ENCODE results near the gene EXOC6B.
"Not testable (repeated sequence)": the region's sequence is repeated elsewhere in the genome, so short reads cannot be mapped to it uniquely, and the experiment has no call there.

The EXOC6B gene

DNA sequence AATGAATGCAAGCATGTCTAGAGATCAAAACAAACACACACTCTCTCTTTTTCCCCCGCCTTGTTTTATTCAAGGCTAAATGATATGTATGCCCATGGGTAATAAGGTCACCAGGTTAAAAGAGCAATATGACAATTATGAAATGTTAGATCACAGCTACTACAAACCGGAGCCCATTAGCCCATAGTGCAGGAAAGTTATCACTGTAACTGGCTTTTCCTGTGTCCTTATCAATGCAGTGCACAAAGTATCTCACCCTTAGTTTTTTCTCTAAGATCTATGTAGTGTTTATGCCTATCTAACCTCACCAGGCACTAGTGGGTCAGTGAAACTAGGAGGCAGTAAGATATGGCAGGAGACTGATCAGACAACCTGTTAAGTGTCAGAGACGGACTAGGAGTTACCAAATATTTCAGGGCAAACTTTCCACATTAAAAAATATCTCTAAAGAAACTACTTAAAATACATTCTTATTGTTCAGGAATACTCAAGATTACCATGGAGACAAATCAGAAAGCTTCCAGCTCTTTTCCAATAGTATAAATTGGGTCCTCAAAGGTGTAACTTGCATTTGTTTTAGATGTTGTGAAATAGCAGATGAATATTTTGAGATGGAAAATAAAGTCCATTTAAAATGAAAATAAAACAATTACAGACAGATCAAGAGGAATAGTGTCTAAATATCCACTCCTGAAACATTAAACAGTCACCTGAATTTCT, 282.2 kb downstream of the EXOC6B start:
- no peak for TF ChIP-seq ZNF274 (IDR thresholded peaks at IDR 0.05; ENCODE audit: low read depth, low read length)
- no peak overlapping the region for H3K4me3 ChIP-seq (ENCODE audit: low read length)

DNA sequence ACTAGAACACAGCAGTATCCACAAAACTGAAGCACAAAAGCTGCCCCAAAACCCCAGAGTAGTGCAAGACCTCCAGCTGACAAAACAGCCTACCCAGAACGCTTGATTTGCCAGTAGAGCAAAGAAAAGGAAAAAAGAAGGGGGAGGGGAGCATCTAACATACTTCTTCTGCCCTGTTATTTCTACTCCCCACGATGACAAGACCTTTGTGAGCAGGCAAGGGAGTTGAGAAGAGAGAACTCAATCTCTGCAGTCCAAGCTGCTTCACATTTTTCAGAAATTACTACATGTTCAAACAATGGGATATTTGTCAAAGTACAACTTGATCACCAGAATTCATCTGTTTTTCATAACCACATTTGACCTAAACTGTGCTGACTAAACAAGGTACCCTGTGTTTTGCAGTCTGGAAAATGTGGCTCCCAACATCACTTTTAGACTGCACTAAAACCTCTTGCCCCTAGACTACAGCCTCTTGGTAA, 286.7 kb downstream of the EXOC6B start:
- no peak overlapping the region for H3K4me3 ChIP-seq (ENCODE audit: low read length)
- no peak for TF ChIP-seq ZNF274 (IDR thresholded peaks at IDR 0.05; ENCODE audit: low read depth, low read length)

DNA sequence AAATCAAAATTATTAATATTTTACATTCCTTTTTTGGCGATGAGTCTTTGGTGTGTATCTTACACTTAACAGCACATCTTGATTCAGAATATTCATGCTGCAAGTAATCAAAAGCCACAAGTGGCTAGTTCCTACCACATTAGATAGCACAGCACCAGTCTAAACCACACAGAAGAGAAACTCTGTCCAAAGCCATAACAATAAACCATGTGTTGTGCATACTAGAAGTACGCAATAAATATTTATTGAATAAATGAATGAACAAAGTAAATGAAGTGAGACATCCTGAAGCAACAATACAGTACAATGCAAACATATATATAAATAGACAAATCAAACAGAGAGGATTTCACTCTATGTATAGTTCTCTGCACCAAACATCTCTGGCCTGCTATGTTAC, 287.3 kb downstream of the EXOC6B start:
- no peak overlapping the region for H3K4me3 ChIP-seq (ENCODE audit: low read length)
- TF ChIP-seq ZNF274 (IDR thresholded peaks at IDR 0.05; ENCODE audit: low read depth, low read length), result no peak

- H3K4me3 ChIP-seq (ENCODE audit: low read length), result not testable (repeated sequence)
Measured at GRCh38 chr2:72535586-72535985, 290.2 kb downstream of the EXOC6B start.

DNA sequence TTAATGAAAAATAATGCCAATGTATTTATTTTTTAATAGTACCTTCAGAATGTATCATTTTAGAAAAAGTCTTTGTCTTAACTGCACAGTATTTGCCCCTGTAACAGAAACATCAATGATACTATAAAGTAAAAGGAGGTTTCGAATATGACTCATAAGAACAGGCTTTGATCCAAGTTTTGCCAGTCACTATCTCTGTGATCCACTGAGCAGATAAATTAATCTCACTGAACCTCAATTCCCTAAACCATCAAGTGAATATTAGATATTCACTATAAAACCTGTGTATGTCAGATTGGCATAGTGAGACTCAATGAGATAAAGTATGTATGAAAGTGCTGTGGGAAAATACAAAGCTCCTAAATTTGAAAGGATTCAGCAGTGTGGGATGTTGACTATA, 292.1 kb downstream of the EXOC6B start:
- H3K4me3 ChIP-seq (ENCODE audit: low read length), result no peak overlapping the region
- TF ChIP-seq ZNF274 (IDR thresholded peaks at IDR 0.05; ENCODE audit: low read depth, low read length), result no peak

DNA sequence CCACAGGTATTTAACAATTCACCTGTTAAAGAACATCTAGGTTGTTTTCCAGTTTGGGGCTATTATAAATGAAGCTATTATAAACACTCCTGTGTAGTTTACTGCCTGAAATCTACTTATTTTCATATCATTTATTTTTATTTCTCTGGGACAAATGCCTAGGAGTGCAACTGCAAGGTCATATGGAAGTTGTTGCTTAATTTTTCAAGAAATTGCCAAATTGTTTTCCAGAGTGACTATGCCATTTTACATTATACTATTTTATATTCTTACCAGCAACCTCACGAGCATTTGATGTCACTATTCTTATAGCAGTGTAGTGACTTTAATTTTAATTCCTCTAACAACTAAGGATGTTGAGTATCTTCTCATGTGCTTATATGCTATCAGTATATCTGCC, 298.4 kb downstream of the EXOC6B start:
- no peak for TF ChIP-seq ZNF274 (IDR thresholded peaks at IDR 0.05; ENCODE audit: low read depth, low read length)
- no peak overlapping the region for H3K4me3 ChIP-seq (ENCODE audit: low read length)

DNA sequence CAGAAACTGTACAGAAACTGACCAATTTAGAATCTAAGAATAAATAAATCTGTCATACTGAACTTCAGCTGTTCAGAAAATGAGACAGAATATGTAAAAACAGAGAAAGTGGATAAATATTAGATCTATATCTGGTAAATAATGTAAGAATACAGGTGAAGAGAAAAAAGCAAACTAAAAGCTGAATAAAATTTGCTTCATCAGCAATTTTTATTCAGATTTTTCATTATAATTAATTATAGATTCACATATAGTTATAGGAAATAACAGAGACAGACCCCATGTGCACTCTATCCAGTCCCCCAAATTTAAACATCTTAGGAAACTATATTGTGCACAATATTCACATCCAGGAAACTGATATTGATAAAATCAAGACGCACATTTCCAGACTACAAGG, 299.2 kb downstream of the EXOC6B start:
- no peak for TF ChIP-seq ZNF274 (IDR thresholded peaks at IDR 0.05; ENCODE audit: low read depth, low read length)

DNA sequence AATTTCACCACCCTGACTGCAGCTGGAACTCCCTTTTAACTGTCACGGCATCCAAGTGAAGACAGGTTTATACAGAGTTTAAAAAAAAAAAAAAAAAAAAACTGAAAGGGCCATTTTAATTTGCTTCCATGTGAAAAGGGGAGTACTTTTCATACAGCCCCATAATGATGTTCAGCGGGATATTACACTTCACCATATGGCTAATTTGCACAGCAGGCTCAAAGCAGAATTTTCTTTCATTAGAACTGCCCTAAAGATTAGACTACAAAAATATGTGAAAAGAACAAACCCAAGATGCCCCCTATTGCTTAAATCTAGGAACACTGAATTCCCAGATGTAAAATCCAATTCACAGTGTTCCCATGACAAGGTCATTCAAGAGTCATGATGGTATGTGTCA, 301.8 kb downstream of the EXOC6B start:
- no peak for TF ChIP-seq ZNF274 (IDR thresholded peaks at IDR 0.05; ENCODE audit: low read depth, low read length)
- H3K4me3 ChIP-seq (ENCODE audit: low read length), result no peak overlapping the region

More for the DNA sequence above, 299.2 kb downstream of the EXOC6B start:
- no peak overlapping the region for H3K4me3 ChIP-seq (ENCODE audit: low read length)

- no peak for TF ChIP-seq ZNF274 (IDR thresholded peaks at IDR 0.05; ENCODE audit: low read depth, low read length)
Measured at GRCh38 chr2:72515696-72516095, 310.1 kb downstream of the EXOC6B start.

GRCh38 chr2:72513011-72513410, 312.8 kb downstream of the EXOC6B start:
- no peak overlapping the region for H3K4me3 ChIP-seq (ENCODE audit: low read length)
- no peak for TF ChIP-seq ZNF274 (IDR thresholded peaks at IDR 0.05; ENCODE audit: low read depth, low read length)

More at GRCh38 chr2:72515696-72516095, 310.1 kb downstream of the EXOC6B start:
- no peak overlapping the region for H3K4me3 ChIP-seq (ENCODE audit: low read length)

DNA sequence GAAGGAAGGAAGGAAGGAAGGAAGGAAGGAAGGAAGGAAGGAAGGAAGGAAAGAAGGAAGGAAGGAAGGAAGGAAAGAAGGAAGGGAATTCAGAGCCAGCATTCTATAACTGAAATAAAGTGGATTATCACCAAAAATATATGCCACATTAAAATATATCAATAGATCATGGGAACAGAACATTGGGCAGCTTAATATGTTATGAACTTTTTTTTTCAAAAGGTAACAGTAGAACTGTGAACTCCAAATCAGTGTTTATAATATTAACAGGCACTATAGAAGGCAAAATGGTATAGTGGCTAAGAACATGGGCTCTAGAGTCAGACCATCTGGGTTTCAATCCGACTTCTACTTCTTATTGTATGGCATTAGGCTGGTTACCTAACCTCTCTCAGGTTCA, 313.5 kb downstream of the EXOC6B start:
- TF ChIP-seq ZNF274 (IDR thresholded peaks at IDR 0.05; ENCODE audit: low read depth, low read length), result no peak
- no peak overlapping the region for H3K4me3 ChIP-seq (ENCODE audit: low read length)

DNA sequence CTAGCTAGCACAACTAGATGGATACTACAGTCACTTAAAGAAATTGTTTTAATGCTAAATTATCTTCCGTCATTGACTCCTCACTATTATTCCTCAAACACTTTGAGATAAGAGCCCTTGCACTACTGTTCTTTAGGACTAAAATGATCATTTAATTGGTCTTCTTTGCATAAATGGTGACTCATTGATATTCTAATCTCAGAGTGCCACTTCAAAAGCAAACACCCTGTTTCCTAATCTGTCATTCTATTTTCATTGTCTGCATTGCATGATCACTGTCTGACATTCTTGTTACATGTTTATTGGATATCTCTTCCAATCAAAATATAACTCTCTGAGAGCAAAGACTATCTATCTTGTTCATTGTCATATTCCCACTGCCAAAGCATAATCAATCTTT, 313.9 kb downstream of the EXOC6B start:
- no peak for TF ChIP-seq ZNF274 (IDR thresholded peaks at IDR 0.05; ENCODE audit: low read depth, low read length)
- no peak overlapping the region for H3K4me3 ChIP-seq (ENCODE audit: low read length)

DNA sequence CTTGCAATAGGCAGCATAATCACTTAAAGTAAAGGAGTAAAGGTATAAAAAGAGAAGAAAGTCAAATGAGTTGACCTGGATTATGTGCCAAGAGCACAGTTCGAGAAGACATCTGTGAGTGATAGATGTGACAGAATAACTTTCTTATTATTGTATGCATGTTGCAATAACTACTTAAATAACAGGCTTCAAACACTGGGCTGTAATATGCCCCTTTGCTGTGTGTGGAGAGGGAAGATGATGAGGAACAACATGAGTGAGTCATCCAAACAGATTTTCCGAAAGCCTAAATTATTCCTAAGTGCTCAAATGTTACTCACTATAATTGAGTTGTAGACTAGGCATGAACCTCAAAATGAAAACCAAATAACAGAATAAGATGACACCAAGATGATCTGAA, 328.1 kb downstream of the EXOC6B start:
- H3K4me3 ChIP-seq (ENCODE audit: low read length), result no peak overlapping the region
- no peak for TF ChIP-seq ZNF274 (IDR thresholded peaks at IDR 0.05; ENCODE audit: low read depth, low read length)

DNA sequence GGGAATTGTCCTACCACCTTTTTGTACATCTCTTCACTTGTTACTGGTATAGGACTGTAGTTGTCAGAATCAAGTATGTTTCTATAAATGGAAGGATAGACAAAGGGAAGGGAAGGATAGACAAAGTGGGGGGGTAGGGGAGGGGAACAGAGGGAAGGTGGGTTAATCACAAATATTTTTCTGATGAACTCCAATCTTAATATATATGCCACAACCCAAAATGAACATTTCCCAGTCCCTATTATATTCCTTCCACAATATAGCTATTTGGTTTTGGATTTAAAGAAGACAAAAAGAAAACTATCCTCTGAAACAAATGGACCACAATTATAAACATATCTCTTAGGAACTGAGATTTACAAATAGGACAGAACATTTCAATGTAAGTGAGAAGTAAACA, 329.4 kb downstream of the EXOC6B start:
- TF ChIP-seq ZNF274 (IDR thresholded peaks at IDR 0.05; ENCODE audit: low read depth, low read length), result no peak
- no peak overlapping the region for H3K4me3 ChIP-seq (ENCODE audit: low read length)

DNA sequence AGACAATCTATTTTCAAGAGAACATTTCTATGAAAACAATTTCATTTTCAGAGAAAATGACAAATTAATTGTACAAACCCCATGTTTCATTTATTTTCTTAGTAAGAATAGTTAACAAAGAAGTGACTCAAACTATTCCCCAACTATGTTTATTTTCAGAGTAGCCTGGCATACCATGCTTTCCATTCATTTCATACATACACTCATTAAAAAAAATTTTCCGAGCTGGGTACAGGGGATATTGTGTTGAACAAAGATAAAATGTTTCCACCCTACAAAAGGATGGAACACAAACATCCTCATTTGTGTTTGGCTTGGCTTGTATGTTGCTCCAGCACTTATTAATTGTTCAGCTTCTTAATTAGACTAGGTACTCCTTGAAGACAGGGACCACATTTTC, 331.4 kb downstream of the EXOC6B start:
- TF ChIP-seq ZNF274 (IDR thresholded peaks at IDR 0.05; ENCODE audit: low read depth, low read length), result no peak
- H3K4me3 ChIP-seq (ENCODE audit: low read length), result no peak overlapping the region

GRCh38 chr2:72484622-72485021, 341.2 kb downstream of the EXOC6B start:
- H3K4me3 ChIP-seq (ENCODE audit: low read length), result not testable (repeated sequence)
